ENCODE results near the gene DMRTC2.

DNA sequence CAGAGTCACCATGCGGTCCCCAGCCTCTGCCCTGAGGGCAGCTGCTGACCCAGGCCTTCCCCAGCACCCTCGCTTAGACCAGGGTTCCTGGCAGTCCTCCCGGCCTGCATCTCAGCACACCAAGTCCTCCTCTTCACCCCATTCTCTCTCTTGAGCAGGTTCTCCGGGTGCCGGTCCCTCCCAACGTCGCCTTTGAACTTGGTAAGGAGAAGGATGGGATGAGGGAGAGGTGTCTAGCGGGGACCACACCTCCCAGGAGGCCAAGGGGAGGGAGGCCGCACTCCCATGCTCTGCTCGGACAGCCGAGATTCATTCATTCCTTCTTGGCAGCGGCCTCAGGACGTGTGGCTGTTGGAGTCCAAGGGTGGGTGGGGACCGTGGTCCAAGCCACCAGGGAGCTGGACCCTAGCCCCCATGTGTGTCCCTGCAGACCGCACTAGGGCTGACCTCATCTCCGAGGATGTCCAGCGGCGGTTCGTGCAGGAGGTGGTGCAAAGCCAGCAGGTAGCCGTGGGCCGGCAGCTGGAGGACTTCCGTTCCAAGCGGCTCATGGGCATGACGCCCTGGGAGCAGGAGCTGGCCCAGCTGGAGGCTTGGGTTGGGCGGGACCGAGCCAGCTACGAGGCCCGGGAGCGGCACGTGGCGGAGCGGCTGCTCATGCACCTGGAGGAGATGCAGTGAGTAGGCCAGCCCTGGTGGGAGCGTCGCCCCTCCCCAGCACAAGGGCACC is 47.5 kb downstream of the DMRTC2 start:
- TF ChIP-seq CTCF (conservative IDR thresholded peaks at IDR 0.05): no peak
- TF ChIP-seq ZFX (IDR thresholded peaks at IDR 0.05): no peak

Data from C4-2B (cell line).